Cardiac muscle cell (in vitro differentiated cells and primary cell): ENCODE results near the gene IL22. TPM values are rescaled to one million over a fixed set of nuclear protein-coding genes. Genes with fewer than 3 reads are reported as not detected.

Experiments used
- DNase-seq, 2 donors: peaks; one replicate each; pipeline versions ENCODE4 v3.0.0 to v3.0.0-alpha.2; 2010 to 2017; ENCODE audit warnings: low read depth in 1 of 2, low spot score in 1 of 2
- H3K27ac ChIP-seq: fragments of 200-600 bp; sonication (generic); 2 replicates; pipeline ENCODE4 v1.5.1; 2016
- H3K27me3 ChIP-seq: fragments of 200-600 bp; sonication (generic); 2 replicates; pipeline ENCODE4 v1.6.0; 2016; ENCODE audit warnings: control low read depth
- H3K36me3 ChIP-seq: fragments of 200-600 bp; sonication (generic); 2 replicates; pipeline ENCODE4 v1.5.1; 2016; ENCODE audit warnings: control low read depth
- H3K4me1 ChIP-seq: fragments of 200-600 bp; sonication (generic); 2 replicates; pipeline ENCODE4 v1.8.1; 2017; ENCODE audit warnings: low read depth, mild to moderate bottlenecking, mixed run types
- H3K4me3 ChIP-seq: fragments of 200-600 bp; sonication (generic); 2 replicates; pipeline ENCODE4 v1.5.1; 2016; ENCODE audit warnings: mild to moderate bottlenecking
- H3K9me3 ChIP-seq: fragments of 200-600 bp; sonication (generic); 2 replicates; pipeline ENCODE4 v1.5.1; 2017; ENCODE audit warnings: low read depth, mild to moderate bottlenecking, control low read depth
- polyA plus RNA-seq: library from polyadenylated mRNA; unstranded; fragments of >200 nt; fragmentation: Nextera tagmentation; extraction: Ambion mirVana; gene quantifications from 2 replicates; pipeline ENCODE4 v1.2.1, GENCODE V29; 2016
- total RNA-seq: library from RNA; depleted of rRNA; stranded (reverse); fragments of >200 nt; gene quantifications from 2 replicates; pipeline ENCODE4 v1.2.3, GENCODE V29; 2016
- TF ChIP-seq, protein P1 (sequence below): IDR thresholded peaks from 2 replicates; pipeline ENCODE4 v1.5.1; 2012; ENCODE audit warnings: low read depth, mild to moderate bottlenecking, low read length

IL22 gene
- total and polyA plus RNA-seq, 2 experiments from 2014 or later, result not detected

DNA sequence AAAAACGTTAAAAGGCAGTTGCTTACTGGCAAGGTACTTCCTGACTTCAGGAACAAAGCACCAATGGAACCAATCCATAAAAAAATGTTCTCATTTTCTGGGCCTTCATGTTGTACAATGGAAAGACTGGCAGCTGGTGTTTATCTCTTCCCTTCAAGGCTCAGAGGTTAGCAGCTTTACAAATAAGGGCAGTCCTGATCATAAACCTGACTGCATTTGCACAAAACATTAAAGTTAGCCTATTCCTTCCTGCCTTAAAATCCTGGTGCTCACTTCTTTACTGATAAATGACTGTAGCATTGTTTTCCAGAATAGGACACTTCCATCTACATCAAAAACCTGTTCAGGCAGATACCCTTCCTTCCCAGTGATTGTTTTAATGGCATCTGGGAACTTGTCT, 47.0 kb downstream of the IL22 start:
- TF ChIP-seq, protein P1, sequence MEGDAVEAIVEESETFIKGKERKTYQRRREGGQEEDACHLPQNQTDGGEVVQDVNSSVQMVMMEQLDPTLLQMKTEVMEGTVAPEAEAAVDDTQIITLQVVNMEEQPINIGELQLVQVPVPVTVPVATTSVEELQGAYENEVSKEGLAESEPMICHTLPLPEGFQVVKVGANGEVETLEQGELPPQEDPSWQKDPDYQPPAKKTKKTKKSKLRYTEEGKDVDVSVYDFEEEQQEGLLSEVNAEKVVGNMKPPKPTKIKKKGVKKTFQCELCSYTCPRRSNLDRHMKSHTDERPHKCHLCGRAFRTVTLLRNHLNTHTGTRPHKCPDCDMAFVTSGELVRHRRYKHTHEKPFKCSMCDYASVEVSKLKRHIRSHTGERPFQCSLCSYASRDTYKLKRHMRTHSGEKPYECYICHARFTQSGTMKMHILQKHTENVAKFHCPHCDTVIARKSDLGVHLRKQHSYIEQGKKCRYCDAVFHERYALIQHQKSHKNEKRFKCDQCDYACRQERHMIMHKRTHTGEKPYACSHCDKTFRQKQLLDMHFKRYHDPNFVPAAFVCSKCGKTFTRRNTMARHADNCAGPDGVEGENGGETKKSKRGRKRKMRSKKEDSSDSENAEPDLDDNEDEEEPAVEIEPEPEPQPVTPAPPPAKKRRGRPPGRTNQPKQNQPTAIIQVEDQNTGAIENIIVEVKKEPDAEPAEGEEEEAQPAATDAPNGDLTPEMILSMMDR, result no peak
- Histone ChIP-seq H3K27ac (no peak overlapping the region), H3K27me3 (no peaks in the 10 kb centered on the region), H3K4me1 (peaks cover 7% of the 10 kb centered on the region), H3K4me3 (no peak overlapping the region), H3K36me3 (no peaks in the 10 kb centered on the region), H3K9me3 (no peaks in the 10 kb centered on the region)
- DNase-seq, result no peak

DNA sequence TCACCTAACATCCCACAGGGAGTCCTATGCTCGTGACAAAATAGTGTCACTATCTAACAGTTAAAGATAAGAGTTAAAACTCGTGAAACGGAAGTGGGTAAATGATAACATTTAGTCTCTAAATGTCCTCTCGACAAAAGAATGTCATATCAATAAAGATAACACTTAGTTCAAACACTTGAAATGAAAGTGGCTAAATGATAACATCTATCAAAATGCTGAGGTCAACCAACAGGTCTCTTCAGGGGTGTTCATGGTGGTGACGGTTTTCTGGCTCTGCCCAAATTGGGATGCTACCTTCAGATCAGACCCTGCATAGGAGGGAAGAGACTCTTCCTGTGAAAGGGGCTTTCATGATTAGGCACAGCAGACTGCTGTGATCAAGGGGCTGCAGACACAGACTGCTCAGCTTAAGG, 49.9 kb downstream of the IL22 start:
- Histone ChIP-seq H3K9me3 (no peaks in the 10 kb centered on the region), H3K36me3 (no peaks in the 10 kb centered on the region), H3K27me3 (no peaks in the 10 kb centered on the region), H3K4me1 (peaks cover 7% of the 10 kb centered on the region), H3K27ac (no peak overlapping the region), H3K4me3 (no peak overlapping the region)
- DNase-seq, result no peak
- TF ChIP-seq, protein P1, result no peak

DNA sequence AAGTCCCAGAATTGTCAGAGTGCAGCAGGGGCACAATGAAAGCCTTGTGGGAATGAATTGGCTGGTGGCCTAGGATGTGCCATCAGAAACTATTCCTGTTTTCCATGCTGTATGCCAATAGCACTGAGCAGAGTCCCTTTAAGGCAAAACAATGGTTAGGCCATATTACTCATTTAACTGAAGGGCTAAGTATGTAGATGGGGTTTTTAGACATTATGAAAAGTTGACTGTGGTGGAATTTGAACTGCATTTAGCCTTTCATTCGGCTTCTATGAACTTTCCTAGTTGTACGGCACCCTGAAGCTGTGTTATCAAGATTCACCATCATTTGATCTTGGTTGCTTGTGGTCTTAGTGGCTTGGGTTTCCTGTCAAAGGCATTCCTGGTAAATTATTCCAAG, 52.5 kb downstream of the IL22 start:
- Histone ChIP-seq H3K9me3 (no peaks in the 10 kb centered on the region), H3K4me1 (peaks cover 7% of the 10 kb centered on the region), H3K27ac (no peak overlapping the region), H3K4me3 (no peak overlapping the region), H3K27me3 (no peaks in the 10 kb centered on the region), H3K36me3 (no peaks in the 10 kb centered on the region)
- DNase-seq, result peak in 1 of 2 donors; percentile 64
- TF ChIP-seq, protein P1, result no peak

DNA sequence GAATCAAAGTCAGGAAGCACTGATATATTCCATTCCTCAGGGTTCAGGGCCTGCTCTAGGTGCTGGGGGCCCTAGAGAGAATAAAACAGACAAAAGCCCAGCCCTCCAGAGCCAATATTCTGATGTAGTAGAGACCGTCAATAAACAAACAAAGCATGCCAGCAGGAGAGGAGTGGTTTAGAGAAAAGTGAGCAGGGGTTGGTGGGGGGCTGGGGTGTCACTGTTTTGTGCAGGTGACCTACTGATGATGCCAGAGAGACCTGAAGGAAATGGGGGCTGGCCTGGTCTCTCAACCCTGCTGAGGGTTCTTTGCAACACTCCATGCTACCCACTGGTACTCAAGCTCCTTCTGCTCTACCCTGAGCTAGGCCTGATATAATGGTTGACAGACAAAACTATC, 54.3 kb downstream of the IL22 start:
- no peak for DNase-seq
- TF ChIP-seq, protein P1, result no peak
- peaks cover 7% of the 10 kb centered on the region for H3K4me1 ChIP-seq
- no peaks in the 10 kb centered on the region for H3K36me3 ChIP-seq
- H3K4me3 ChIP-seq, result no peak overlapping the region
- H3K27me3 ChIP-seq, result no peaks in the 10 kb centered on the region
- no peaks in the 10 kb centered on the region for H3K9me3 ChIP-seq
- H3K27ac ChIP-seq, result no peak overlapping the region

DNA sequence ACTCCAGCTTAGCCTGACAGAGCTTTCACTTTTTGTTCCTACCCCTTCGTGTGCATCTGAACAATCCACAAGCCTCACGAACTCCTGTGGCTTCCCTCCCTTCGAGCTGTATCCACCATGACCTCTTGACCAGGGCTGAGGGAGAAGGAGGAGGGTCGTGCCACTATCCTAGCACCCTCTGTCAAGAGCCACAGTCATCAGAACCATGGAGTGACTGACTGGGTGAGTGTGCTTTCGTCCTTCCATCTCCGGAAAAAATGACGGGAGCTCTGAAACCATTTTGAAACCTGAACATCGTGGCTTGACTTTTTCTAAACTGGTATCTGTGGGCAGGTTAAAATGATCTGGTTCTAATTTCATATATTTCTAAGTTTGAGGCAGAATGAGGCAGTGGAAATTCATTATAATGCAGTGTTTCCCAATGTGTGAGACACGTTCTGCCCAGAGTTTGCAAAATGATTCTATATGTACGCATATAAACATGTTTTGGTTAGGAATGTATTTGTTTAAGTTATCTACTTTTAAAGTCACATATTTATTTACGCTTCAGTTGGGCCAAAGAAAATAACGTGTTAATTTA, 54.8 kb downstream of the IL22 start:
- no peak overlapping the region for H3K4me3 ChIP-seq
- no peaks in the 10 kb centered on the region for H3K27me3 ChIP-seq

More for the DNA sequence above, 54.8 kb downstream of the IL22 start:
- DNase-seq, result no peak
- TF ChIP-seq, protein P1, result no peak
- Histone ChIP-seq H3K4me1 (peaks cover 7% of the 10 kb centered on the region), H3K27ac (no peak overlapping the region), H3K9me3 (no peaks in the 10 kb centered on the region), H3K36me3 (no peaks in the 10 kb centered on the region)

Other genes with a start within 250 kb of the IL22 start
- not detected in 2 replicates for gene IFNG, start 93.9 kb downstream of the IL22 start, total RNA-seq
- gene IFNG, start 93.9 kb downstream of the IL22 start, polyA plus RNA-seq, result 0.11 TPM in 1 of 2 replicates, not detected in the other
- gene IL26, start 27.8 kb downstream of the IL22 start, total RNA-seq, result not detected in 2 replicates
- not detected in 2 replicates for gene IL26, start 27.8 kb downstream of the IL22 start, polyA plus RNA-seq
- 13.9 and 23.9 TPM in 2 replicates for gene MDM1, start 78.8 kb upstream of the IL22 start, total RNA-seq
- gene MDM1, start 78.8 kb upstream of the IL22 start, polyA plus RNA-seq, result 13.4 and 18.0 TPM in 2 replicates